Adrenal gland (tissue), 12 donors: ENCODE data around the gene SACM1L. TPM values are rescaled to one million over a fixed set of nuclear protein-coding genes. Genes with fewer than 3 reads are reported as not detected.
A peak's percentile ranks its signal among the peaks of the same experiment; 100 is the strongest.

Source experiments
- DNase-seq, 7 donors: peaks; one replicate each; pipeline ENCODE4 v3.0.0-alpha.2; 2019 to 2020
- H3K27ac ChIP-seq, 5 donors: fragments of 200-600 bp; sonication (generic) in 4 of 5; 1 replicate in 3 of 5; 2 replicates in 2 of 5; pipeline versions ENCODE4 v1.5.1 to v1.8.0; 2016 to 2020; ENCODE audit warnings: mild to moderate bottlenecking in 1 of 5
- H3K27me3 ChIP-seq: fragments of 200-600 bp; 2 replicates; pipeline ENCODE4 v1.8.0; 2021
- H3K36me3 ChIP-seq, 2 donors: fragments of 200-600 bp; replicated peaks in 1 of 2; 1 replicate in 1 of 2; 2 replicates in 1 of 2; pipeline versions ENCODE4 v1.5.1 to v1.8.0; 2018 to 2022
- H3K4me1 ChIP-seq, 2 donors: fragments of 200-600 bp; replicated peaks in 1 of 2; 1 replicate in 1 of 2; 2 replicates in 1 of 2; pipeline versions ENCODE4 v1.5.1 to v1.8.0; 2018 to 2021
- H3K4me3 ChIP-seq, 4 donors: fragments of 200-600 bp; sonication (generic) in 3 of 4; one replicate each; pipeline ENCODE4 v1.5.1; 2016 to 2018
- H3K9me3 ChIP-seq, 3 donors: fragments of 200-600 bp; sonication (generic) in 1 of 3; replicated peaks in 1 of 3; 1 replicate in 2 of 3; 2 replicates in 1 of 3; pipeline versions ENCODE4 v1.5.1 to v1.8.0; 2016 to 2021
- CTCF ChIP-seq, 6 experiments: fragments of 450-650 bp in 4 of 6; fragments of 200-600 bp in 2 of 6; sonication (generic) in 1 of 6; IDR thresholded peaks; 1 replicate in 5 of 6; 2 replicates in 1 of 6; pipeline versions ENCODE4 v1.5.1 to v1.8.0; 2016 to 2021; ENCODE audit warnings: antibody characterized with exemption in 6 of 6, mild to moderate bottlenecking in 2 of 6, moderate library complexity in 1 of 6
- POLR2A ChIP-seq, 2 donors: fragments of 450-650 bp; IDR thresholded peaks; one replicate each; pipeline ENCODE4 v1.6.1; 2017; ENCODE audit warnings: antibody characterized with exemption in 2 of 2, mild to moderate bottlenecking in 2 of 2, moderate library complexity in 1 of 2
- WGBS, 4 donors: extraction: QIAGEN DNeasy Blood & Tissue Kit in 2 of 4; methylation state at CpG; one replicate each; pipeline versions ENCODE4 v1.1.5 to v1.1.7; 2013 to 2017; 5-methylcytosine and 5-hydroxymethylcytosine counted together
- intact Hi-C, 2 donors: fragments of 100-400 bp; cut with DNase I; formaldehyde crosslinking; loops; one replicate each; pipeline versions ENCODE4 v1.14.1 to v1.15.0; 2022 to 2023
- polyA plus RNA-seq, 3 donors: library from polyadenylated mRNA; stranded (reverse); fragments of 200-250 nt in 2 of 3; fragments of 350-450 nt in 1 of 3; fragmentation: Illumina TruSeq in 1 of 3; extraction: RNeasy Lipid Tissue Mini Kit (QIAGEN cat#74804) in 1 of 3; gene quantifications; one replicate each; pipeline ENCODE4 v1.2.3, GENCODE V29; 2013 to 2014
- total RNA-seq, 9 donors: library from RNA; depleted of rRNA in 4 of 9; stranded (reverse); fragments of >200 nt in 4 of 9; fragments of 120-200 nt in 1 of 9; fragmentation: NEBNext Ultra II Directional in 1 of 9; extraction: Animal tissue kit (Norgen Biotek cat#: 25700) in 1 of 9; gene quantifications; one replicate each; pipeline versions ENCODE4 v1.1.0 to v1.2.4, GENCODE V29; 2013 to 2023
- donor health status: healthy with polysubstance abuse.
- donor health status: Bipolar disorder and iron deficiency.
- donor health status: DM: yes; HTN: yes; CAD: no.
- donor health status: DM: no; HTN: no; CAD: no.
- donor health status: DM: no; HTN: no; CAD: no.
- donor health status: DM: yes; HTN: yes; CAD: no.

Gene SACM1L
- total and polyA plus RNA-seq, 12 donors = 22.5 to 63.2 (median 44.8) TPM

GRCh38 chr3:45711931-45712330 is 22.7 kb downstream of the SACM1L start:
- peaks cover 0 to 46% of the 10 kb centered on the region in 2 donors for H3K36me3 ChIP-seq
- WGBS, 4 donors = 77 to 84% (median 81%) methylated on average over 4 of the region's 4 CpGs
- TF ChIP-seq POLR2A (IDR thresholded peaks at IDR 0.05) = no peak
- TF ChIP-seq CTCF (IDR thresholded peaks at IDR 0.05) = no peak

GRCh38 chr3:45712434-45713110 is 23.4 kb downstream of the SACM1L start:
- intact Hi-C loops = no loop called here
- Histone ChIP-seq H3K4me1 (no peaks in the 10 kb centered on the region), H3K27ac (no peak overlapping the region), H3K36me3 (peaks cover 0 to 39% of the 10 kb centered on the region in 2 donors), H3K27me3 (no peaks in the 10 kb centered on the region), H3K9me3 (no peaks in the 10 kb centered on the region), H3K4me3 (no peak overlapping the region)
- WGBS, 4 donors = 93 to 96% (median 95%) methylated on average over 7 of the region's 7 CpGs
- TF ChIP-seq CTCF (IDR thresholded peaks at IDR 0.05) (no peak), POLR2A (IDR thresholded peaks at IDR 0.05) (no peak)
- no peak for DNase-seq

More at GRCh38 chr3:45711931-45712330, 22.7 kb downstream of the SACM1L start:
- Histone ChIP-seq H3K27me3 (no peaks in the 10 kb centered on the region), H3K4me3 (no peak overlapping the region), H3K27ac (no peak overlapping the region), H3K9me3 (no peaks in the 10 kb centered on the region), H3K4me1 (no peaks in the 10 kb centered on the region)
- intact Hi-C loops = no loop called here
- DNase-seq = no peak

- Histone ChIP-seq H3K9me3 (no peaks in the 10 kb centered on the region), H3K36me3 (peaks cover 0 to 21% of the 10 kb centered on the region in 2 donors), H3K27ac (no peak overlapping the region), H3K4me3 (no peak overlapping the region), H3K4me1 (no peaks in the 10 kb centered on the region), H3K27me3 (no peaks in the 10 kb centered on the region)
- DNase-seq = no peak
- intact Hi-C loops = no loop called here
- no peak for TF ChIP-seq CTCF (IDR thresholded peaks at IDR 0.05)
- TF ChIP-seq POLR2A (IDR thresholded peaks at IDR 0.05) = no peak
- WGBS, 4 donors = 63 to 99% (median 83%) methylated on average over 1 to 2 of the region's 2 CpGs
Measured at GRCh38 chr3:45715945-45716344, 26.7 kb downstream of the SACM1L start.

- no peaks in the 10 kb centered on the region for H3K27me3 ChIP-seq
- H3K4me1 ChIP-seq = no peaks in the 10 kb centered on the region
- no peak overlapping the region for H3K4me3 ChIP-seq
- no peak for TF ChIP-seq CTCF (IDR thresholded peaks at IDR 0.05)
- TF ChIP-seq POLR2A (IDR thresholded peaks at IDR 0.05) = no peak
- no peak for DNase-seq
- WGBS, 4 donors = 81 to 96% (median 85%) methylated on average over 3 of the region's 3 CpGs
- H3K9me3 ChIP-seq = no peaks in the 10 kb centered on the region
- H3K27ac ChIP-seq = peak overlapping the region in 1 of 5 donors; percentile 9
- peaks cover 0 to 13% of the 10 kb centered on the region in 2 donors for H3K36me3 ChIP-seq
- intact Hi-C loops = no loop called here
Measured at GRCh38 chr3:45716790-45717336, 27.7 kb downstream of the SACM1L start.
